Left renal cortex interstitium (tissue), 4 donors: ENCODE data around the gene PLA2G4B. TPM values are rescaled to one million over a fixed set of nuclear protein-coding genes. Genes with fewer than 3 reads are reported as not detected.

ENCODE experiments used
- DNase-seq, 4 donors: peaks; one replicate each; pipeline ENCODE4 v3.0.0-alpha.2; 2013; ENCODE audit warnings: low read depth in 4 of 4, low spot score in 2 of 4, missing footprints in 1 of 4
- polyA plus RNA-seq, 4 donors: library from polyadenylated mRNA; unstranded; fragments of 120-200 nt; gene quantifications; one replicate each; pipeline ENCODE4 v1.2.1, GENCODE V29; 2013; ENCODE audit not compliant: insufficient read length in 4 of 4

PLA2G4B gene
- polyA plus RNA-seq, 4 donors = 5.4 to 21.3 (median 12.9) TPM

DNA sequence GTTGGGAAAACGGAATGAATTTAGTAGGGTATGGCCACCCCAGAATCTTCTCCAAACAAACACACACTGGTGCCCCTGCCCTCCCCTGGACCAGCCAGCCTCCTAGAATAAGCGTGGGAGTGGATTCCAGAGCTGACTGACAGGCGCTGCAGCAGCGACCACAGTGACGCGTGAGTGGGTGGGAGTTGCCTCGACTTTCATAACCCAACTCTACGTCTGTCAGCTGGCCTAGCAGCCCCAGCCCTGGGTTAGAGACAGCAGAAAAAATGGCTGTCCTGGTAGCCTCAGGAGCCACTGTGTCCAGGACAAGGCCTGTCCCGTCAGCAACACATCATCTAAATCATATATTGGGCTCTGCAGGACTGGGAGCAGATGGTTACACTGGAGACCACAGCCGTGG, 10.0 kb downstream of the PLA2G4B start:
- no peak for DNase-seq

DNA sequence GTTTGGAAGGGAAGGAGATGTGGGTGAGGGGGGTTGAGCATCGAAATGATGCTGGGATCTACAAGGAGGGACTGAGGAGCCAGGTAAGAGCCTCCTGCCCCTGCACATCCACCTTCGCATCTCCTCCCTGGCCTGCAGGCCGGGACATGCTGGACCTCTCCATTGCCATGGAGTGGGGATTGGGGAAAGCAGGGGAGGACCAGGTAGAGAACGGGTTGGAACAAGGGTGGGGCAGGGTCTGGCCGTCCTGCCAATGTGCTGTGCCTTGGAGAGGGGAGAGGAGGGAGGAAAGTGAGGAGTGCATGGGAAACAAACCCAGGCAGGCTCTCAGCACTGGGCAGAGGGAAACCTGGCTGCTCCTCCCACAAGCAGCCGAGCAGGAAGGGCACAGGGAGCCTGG, 10.6 kb downstream of the PLA2G4B start:
- DNase-seq = no peak

DNA sequence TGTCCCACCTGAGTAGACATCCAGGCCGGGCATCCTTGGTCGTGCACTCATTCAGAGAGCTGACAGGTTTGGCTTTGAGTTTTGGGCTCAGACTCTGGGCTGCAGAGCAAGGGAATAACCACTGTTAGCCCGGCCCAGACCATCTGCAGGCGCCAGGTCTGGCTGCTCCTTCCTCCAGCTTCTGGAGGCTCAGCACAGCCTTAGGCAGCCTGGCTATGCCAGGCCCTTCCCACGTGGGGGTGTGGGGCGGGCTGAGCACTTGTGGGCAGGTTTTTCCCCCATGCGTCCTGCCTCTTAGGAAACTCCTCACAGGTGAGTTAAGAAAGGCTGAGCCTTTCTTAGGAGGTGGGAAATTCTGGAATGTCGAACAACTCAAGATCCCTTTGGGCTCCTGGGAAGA, 11.2 kb downstream of the PLA2G4B start:
- no peak for DNase-seq

DNA sequence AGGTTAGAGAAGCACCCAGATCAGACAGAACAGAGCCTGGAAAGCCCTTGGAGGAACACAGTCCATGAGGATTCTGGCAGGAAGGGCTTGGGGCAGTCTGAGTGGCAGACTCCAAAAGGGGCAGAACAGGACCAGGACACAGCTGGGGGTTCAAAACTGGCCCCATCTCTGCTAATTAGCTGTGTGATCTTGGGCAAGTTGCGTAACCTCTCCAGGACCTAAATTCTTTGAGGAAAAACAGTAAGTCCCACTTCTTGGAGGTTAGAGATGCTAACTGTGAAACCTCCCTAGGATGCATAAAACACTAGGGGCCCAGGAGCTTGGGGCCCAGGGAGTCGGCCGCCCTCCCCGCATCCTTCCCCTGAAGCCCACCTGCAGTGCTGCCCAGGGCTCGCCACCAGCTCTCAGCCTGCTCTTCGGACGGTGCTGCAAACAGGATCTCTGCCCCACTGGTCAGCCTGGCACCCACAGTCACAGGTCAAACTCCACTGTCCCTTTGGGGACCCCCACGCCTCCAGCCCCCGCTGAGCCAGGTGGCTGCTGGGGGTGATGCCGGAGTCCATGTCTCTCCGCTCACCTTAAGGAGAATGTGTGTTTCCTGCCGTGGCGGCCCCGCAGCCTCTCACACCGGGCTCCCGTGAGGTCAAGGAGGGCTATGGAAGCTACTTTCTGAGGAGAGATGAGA, 12.0 kb downstream of the PLA2G4B start:
- DNase-seq = no peak

DNA sequence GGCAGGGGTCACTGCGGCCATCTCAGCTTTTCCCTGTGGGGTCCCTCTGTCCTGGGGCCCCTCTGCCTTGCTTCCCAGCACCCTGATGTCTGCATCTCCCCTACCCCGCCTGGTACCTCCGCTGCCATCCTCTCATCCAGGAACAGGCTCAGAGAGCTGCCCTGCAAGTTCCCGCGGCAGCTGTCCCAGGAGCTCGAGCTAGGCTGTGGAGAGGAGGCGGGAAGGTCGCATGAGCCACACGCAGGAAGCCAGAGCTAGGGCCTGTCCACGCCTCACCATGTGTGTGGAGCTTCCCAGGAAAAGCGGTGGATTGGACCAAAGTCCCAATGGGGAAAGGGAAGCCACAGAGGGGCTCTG, 12.5 kb downstream of the PLA2G4B start:
- DNase-seq = no peak

DNA sequence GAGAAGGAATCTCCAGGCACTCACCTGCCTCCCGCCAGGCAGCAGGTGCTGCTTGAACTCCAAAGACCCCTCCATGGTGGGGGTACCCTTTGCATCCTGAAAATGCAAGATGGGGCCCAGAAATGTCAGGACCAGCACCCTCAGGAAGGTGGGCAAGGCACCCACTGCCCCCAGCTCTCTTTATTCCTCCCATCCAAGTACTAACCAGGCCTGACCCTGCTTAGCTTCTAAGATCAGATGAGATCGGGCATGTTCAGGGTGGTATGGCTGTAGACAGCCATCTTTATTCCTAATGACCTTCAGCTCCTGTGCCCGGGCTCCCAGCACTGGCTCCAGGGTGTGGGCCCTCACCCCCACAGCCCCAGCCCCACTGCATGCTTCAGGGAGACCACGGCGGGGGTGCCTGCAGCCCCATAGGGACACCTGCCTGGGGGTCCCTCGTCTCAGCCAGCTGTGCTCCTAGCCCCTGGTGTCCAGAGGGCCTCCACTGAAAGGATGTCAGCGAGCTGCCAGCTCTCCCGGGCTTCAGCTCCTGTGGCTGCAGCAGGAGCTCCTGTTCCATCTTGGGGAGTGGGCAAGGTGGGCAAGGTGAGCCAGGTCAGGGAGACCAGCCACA, 13.2 kb downstream of the PLA2G4B start:
- DNase-seq = no peak

DNA sequence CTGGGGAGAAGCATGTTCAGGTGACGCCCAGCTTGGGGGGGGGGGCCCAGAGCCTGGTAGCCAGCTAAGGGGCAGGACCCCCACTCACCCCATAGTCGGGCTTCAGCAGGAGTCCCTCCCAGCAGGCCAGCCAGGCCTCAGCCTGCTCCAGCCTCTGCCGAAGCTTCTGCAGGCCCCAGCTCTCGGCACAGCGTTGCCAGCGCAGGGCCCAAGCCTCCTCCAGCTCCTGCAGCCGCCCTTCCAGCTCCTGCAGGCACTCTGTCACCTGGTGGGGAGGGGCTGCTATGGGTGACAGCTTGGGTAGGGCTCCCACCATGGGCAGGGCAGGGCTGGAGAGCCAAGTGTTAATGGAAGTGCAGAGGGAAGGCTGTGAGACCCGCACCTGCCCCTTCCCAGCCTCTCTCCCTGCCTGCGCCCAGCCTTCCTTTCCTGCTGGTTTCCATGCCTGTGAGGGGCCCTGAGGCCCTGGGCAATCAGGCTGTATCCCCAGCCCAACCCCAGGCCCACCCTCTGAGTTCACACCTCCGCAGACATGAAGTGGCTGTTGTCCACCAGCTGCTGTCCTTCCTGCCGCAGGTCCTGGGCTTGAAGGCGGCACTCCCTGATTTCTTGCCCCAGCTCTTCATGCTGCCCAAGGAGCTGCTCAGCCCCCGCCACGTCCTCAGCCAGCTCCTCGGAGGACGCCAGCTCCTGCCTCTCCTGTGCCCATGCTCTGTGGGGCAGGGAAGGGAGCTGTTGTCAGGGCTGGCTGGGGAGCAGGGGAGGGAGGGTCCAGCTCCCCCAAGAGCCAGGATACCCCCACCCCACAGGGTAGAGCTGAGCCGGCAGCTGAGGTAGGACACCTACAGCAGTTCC, 14.3 kb downstream of the PLA2G4B start:
- DNase-seq = no peak

DNA sequence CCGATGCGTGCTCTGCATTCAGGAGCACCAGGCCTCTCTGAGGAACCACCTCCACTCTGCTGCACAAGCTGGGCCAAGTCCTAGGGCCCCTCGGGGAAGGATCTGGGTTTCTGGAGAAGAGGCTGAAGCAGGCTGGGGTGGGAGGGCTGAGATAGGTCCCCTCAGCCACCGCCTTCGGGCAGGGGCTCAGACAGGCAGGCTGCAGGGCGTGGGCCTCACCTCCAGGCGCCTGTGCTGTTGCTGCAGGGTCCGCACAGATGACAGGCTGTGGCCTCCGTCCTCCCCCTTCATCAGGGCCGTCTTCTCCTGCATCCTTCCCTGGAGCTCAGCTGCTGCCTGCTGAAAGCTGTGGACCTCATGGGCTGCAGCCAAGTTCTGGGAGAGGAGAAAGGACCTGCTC, 15.2 kb downstream of the PLA2G4B start:
- no peak for DNase-seq

DNA sequence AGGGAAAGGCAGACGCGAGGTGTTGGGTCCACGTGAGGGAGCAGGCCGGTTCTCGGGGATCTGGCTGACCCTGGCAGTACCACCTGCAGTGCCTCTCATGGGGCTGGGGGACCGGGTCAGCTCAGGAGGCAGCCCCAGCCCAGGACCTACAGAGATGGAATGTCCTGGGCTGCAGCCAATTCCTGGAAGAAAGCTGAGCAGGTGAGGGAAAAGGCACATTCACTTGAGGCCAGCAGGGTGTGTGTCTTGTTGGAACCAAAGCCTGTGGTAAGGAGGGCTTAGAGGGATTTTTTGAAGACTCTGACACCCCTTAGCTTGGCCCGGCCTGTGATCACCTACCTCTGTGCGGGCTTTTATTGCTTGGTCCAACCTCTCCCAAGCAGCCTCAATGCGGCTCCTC, 15.8 kb downstream of the PLA2G4B start:
- DNase-seq = no peak

DNA sequence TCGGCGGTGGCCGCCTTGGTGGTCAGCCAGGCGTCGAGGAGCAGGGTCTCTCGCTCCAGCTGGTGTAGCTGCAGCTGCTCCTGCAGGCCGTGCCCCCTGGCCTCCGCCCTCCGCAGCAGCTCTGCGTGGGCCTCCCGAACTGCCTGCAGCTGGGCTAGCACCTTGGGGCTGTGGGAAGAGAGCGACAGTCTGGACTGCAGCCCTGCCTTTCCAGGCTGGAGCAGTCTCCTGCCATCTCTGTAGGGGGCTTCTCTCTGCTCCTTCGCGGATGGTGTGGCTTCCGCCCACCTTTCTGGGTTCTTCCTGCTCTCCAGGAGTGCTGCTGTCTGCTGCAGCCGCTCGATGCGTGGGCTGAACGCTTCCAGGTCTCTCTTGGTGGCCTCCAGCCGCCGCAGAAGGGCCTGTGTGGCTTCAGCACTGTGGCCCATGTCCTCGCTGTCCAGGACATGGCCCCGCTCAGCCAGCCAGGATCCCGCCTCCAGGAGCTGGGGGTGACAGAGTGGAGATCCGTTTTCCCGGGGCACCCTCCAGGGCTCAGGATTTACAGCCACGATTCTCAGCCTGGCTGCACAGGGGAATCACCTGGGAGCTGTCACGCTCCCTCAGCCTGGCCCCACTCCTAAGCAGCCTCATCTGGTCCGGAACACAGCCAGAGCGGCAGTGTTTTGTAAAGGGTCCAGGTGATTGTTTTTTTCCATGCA, 16.8 kb downstream of the PLA2G4B start:
- peak in 2 of 4 donors; percentile 34 to 60 for DNase-seq

DNA sequence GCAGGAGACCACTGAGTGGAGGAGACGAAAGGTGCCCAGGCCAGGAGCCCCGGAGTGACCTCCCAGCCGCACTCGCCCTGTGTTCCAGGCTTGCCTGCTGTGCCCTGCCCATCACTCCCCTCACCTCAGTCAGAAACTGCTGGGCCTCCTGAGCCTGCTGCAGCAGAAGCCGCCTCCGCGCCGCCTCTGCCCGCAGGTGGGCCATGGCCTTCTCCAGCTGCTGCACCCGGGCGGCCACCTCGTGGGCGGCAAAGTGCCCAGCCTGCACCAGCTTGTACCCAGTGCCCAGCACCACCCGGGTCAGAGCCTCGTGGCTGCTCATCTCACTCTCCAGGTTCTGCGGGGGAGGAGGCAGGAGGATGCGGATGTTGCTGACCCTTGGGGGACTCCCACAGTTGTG, 17.6 kb downstream of the PLA2G4B start:
- DNase-seq = no peak

DNA sequence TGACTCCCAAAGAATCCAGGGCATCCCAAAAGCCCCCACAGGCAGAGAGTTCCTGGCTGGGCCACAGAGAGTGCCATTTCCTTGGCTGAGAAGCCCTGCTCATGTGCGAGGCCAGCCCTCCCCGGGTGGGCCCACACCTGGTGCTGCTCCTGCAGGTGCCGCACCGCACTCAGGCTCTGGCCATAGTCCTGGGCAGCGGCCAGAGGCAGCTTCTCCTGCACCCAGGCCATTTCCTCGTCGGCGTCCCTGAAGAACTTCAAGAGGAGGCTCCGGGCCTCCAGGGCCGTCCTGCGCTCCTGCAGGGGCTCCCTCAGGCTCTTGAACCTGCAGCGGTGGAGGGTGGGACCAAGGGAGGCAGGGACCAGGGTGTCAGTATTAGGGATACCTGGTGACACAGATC, 18.1 kb downstream of the PLA2G4B start:
- DNase-seq = no peak

DNA sequence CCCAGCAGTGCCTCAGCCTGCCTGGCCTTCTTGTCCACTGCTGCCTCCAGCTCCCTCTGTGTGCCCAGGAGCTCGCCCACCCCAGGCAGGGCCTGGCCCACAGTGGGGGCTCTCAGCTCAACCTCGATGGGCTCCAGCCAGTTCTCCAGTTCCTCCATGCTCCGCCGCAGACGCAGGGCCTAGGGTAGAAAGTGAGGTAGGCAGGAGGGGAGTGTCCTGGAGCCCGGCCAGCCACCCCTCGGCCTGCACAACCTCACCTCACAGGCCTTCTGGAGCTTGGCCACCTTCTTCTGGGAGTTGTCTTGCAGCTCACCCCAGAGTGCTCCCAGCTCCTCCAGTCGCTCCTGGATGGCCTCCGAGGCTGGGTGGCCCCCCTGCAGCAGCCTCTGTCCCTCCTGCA, 18.7 kb downstream of the PLA2G4B start:
- no peak for DNase-seq

DNA sequence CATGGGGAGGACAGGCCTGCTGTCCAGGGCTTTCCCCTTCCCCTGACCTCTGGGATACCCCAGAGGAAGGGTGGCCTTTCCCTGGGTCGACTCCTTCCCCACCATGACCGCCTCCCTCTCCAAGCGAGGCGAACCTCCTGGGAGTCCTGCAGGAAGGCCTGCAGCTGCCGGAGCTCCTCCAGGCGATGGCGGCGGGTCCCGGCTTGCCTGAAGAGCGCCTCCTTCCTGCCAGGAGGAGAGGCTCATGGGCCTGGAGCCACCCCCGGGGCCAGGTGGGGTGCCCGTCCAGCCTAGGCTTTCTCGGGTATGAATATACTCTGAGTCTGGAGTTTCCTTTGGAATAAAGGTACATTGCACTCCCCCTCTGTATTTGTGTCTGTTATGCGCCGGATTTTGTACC, 20.1 kb downstream of the PLA2G4B start:
- no peak for DNase-seq

DNA sequence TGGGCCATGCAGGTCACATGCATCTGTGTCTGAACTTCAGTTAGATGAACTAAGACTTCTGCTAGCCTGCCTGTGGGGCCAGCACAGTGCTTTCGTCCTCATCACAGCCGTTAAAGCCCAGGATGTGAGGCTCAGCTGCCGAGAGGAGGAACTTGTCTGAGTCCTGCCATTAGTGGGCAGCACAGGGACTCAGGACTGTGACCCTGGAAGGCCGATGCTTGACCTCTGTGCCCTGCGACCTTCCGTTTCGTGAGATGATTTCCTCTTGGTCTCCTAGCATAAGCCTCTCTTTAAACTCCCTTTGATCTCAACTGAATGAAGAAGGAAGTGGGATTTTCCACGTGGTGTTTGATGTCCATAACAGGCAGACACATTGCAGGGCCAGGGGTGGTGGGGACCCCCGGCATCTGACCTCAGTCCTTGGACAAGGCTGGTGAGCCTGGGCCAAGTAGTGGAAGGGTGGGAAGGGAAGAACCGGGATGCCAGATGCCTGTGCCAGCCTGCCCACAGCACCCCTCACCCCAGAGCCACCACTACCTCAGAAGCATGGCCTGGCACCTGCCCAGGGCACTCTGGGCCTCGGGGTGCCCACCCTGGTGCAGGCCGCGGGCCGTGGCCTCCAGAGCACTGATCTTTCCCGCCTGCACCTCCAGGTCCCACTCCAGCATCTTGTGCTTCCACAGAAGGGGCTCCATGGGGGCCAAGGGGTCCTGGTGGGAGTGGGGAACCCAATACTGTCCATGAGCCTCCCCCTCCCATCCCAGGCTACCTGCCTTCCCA, 21.6 kb downstream of the PLA2G4B start:
- DNase-seq = no peak

DNA sequence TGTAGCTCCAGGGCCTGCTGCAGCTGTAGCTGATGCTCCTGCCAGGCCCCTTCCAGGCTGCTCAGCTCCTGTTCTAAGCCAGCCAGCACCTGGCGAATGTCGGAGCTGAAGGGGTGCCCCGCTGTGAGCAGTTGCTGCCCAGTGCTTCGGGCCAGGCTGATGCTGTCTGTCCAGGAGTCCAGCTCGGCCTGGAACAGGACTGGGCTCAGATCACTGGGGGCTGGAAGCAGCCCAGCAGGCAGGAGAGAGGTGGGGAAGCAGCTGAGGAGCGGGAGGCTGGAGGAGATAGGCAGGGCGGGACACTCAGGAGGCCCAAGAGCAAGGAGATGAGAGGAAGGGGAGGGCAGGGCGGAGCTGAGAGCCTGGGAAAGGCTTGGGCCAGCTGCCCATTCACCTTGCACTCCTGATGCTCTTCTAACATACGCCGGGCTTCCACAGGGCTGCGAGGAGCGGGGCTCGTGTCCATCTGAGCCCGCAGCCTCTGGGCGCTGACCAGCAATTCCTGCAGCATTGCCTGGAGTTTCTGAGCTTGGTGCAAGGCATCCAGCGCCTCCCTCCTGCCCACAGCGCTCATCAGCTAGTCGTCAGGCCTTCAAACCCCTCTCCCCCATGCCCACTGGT, 23.2 kb downstream of the PLA2G4B start:
- no peak for DNase-seq

DNA sequence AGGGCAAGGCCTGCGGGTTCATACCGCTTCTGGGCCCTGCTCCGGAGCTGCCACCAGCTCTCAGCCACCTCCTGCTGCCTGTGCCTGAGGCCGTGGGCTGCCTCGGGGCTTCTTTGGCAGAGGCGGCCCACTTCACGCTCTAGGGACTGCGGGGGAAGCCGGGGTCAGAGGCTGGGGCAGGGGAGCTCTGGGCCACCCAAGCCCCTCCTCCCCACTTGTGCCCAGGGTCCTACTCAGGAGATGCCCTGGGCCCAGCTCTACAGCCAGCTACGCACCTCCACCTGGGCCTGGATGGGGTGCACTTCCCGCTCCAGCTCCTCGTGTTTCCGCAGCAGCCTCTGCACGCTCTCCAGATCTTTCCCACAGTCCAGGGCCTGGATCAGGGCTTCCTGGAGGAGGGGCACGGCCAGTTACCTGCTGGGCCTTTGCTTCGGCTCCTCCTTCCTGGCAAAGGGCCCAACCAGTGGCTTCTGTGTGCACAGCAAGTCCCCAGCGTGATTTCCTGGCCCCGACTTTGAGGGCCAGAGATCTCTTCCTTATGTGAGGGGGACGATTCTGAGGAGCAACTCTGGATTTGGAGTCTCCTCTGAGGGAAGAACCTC, 24.0 kb downstream of the PLA2G4B start:
- DNase-seq = no peak

DNA sequence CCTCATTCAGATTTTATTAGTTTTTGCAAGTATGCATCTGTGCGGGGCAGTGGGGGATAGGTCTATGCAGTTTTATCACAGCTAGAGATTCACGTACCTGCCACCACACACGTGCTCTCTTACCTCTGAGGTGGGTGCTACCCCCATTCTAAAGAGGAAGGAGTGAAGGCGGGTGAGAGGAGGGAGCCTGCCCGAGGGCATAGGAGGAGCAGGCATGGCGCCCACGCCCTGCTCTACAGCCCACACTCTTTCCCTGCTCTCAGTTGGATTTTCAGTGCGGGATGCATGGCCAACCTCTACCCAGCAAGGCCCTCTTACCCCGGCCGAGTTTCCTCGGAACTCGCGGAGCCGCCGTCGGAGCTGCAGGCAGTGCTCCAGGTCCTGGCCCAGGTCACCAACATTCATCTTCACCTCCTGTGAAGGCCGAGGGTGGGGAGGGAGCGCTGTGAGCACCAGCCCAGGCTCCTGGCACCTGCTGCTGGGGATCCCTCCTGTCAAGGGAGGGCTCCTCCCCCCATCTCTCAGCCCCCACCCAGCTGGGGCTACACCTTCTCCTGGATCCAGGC, 26.9 kb downstream of the PLA2G4B start:
- DNase-seq = no peak

DNA sequence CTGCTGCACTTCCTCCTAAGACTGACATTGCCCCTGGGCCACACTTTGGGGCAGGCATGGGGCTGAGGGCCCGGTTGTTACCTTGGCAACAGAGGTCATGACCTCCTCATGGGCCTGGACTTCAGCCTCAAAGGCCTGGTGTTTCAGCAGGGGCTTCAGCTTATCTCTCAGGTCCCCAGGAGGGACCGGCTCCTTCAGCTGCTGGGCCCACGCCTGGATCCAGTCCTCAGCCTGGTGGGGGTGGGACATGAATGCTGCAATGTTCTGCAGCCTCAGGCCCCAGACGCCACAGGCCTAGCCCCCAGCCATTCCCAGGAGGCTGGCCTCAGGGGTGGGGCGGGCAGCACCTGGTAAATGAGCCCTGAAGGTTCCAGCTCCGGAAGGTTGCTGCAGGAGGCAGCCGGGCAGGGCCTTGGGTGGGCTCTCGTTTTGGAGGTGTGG, 27.6 kb downstream of the PLA2G4B start:
- DNase-seq = no peak
